MCF 10A (cell line): ENCODE results near the gene AP5S1. TPM values are rescaled to one million over a fixed set of nuclear protein-coding genes. Genes with fewer than 3 reads are reported as not detected.

ENCODE experiments used
- BruUV-seq: library from RNA; stranded (reverse); fragments of 400-500 nt; replicated peaks from 2 replicates; lab custom pipeline; 2021; lab: Mats Ljungman, UMichigan
- CTCF ChIA-PET: fragments of 300-600 bp; sonication (Branson Sonifier 250); formaldehyde crosslinking; extraction: SDS; loops from one replicate; lab custom pipeline; 2021; ENCODE audit warnings: antibody characterized with exemption, inconsistent platforms; lab: Yijun Ruan, JAX
- POLR2A ChIA-PET: fragments of 300-600, 350-650 bp; sonication (Branson Sonifier 250); formaldehyde crosslinking; extraction: SDS; loops from one replicate; lab custom pipeline; 2020; ENCODE audit warnings: antibody characterized with exemption, inconsistent platforms; lab: Yijun Ruan, JAX
- DNase-seq: peaks from one replicate; pipeline ENCODE4 v3.0.0-alpha.2; 2018; ENCODE audit not compliant: unreplicated experiment
- H3K27ac Mint-ChIP-seq: one replicate; pipeline ENCODE4 v1.8.0; 2022; ENCODE audit warnings: mild to moderate bottlenecking, low read depth, mixed read lengths; ENCODE audit not compliant: unreplicated experiment
- H3K27me3 Mint-ChIP-seq: one replicate; pipeline ENCODE4 v1.8.0; 2022; ENCODE audit warnings: mixed read lengths; ENCODE audit not compliant: insufficient read depth, unreplicated experiment
- H3K36me3 Mint-ChIP-seq: one replicate; pipeline ENCODE4 v1.8.0; 2022; ENCODE audit warnings: mild to moderate bottlenecking, moderate library complexity, mixed read lengths; ENCODE audit not compliant: insufficient read depth, unreplicated experiment
- H3K4me1 Mint-ChIP-seq: one replicate; pipeline ENCODE4 v1.8.0; 2022; ENCODE audit warnings: mixed read lengths; ENCODE audit not compliant: insufficient read depth, unreplicated experiment
- H3K4me3 Mint-ChIP-seq: one replicate; pipeline ENCODE4 v1.8.0; 2022; ENCODE audit warnings: mild to moderate bottlenecking, moderate library complexity, mixed read lengths; ENCODE audit not compliant: unreplicated experiment
- H3K9me3 Mint-ChIP-seq: one replicate; pipeline ENCODE4 v1.8.0; 2022; ENCODE audit warnings: mixed read lengths; ENCODE audit not compliant: unreplicated experiment
- CTCF ChIP-seq: fragments of 200-600 bp; IDR thresholded peaks from one replicate; pipeline ENCODE4 v1.8.0; 2022; ENCODE audit warnings: antibody characterized with exemption, mild to moderate bottlenecking; ENCODE audit not compliant: unreplicated experiment
- intact Hi-C: fragments of 100-400 bp; cut with micrococcal nuclease; formaldehyde crosslinking; loops from 2 replicates; pipeline ENCODE4 v1.14.1; 2022
- total RNA-seq: library from RNA; stranded (reverse); gene quantifications from 2 replicates; pipeline ENCODE4 v1.2.3, GENCODE V29; 2022

Gene AP5S1
- total RNA-seq, 1 experiment from 2014 or later: 19.2 TPM

- Mint-ChIP-seq H3K4me1 (peaks cover 19% of the 10 kb centered on the region), H3K36me3 (peaks cover 11% of the 10 kb centered on the region), H3K27me3 (no peaks in the 10 kb centered on the region), H3K9me3 (no peaks in the 10 kb centered on the region), H3K27ac (peak overlapping the region; percentile 96), H3K4me3 (peak overlapping the region; percentile 93)
- ChIA-PET CTCF (interaction anchor here (0.6 to 10.7 kb wide), 27 partner anchors 16 to 358 kb away, joined by 3 to 231 read pairs (median 5); partner anchors contain the start of genes ADISSP, CDC25B, CENPB and MAVS), POLR2A (interaction anchor here (0.7 to 4.1 kb wide), 14 partner anchors 13 to 342 kb away, joined by 3 to 64 read pairs (median 7); partner anchors contain the start of genes ADISSP, CDC25B and MAVS)
- no peak for DNase-seq
- TSS peak; percentile 19 for BruUV-seq
- intact Hi-C loops: loop anchor here (1.0 to 2.0 kb wide), 6 partner anchors 23 to 103 kb away; partner anchors contain the start of genes CDC25B, CENPB and MAVS
- no peak for TF ChIP-seq CTCF
Observed at GRCh38 chr20:3819411-3820047, 818 bp upstream of the AP5S1 start.

- no peaks in the 10 kb centered on the region for H3K27me3 Mint-ChIP-seq
- H3K36me3 Mint-ChIP-seq: peaks cover 27% of the 10 kb centered on the region
- H3K4me3 Mint-ChIP-seq: peak overlapping the region; percentile 93
- no peak for TF ChIP-seq CTCF
- H3K27ac Mint-ChIP-seq: peak overlapping the region; percentile 96
- CTCF ChIA-PET: interaction anchor here (0.5 to 10.7 kb wide), 32 partner anchors 12 to 267 kb away, joined by 3 to 231 read pairs (median 4); partner anchors contain the start of genes ADISSP, CDC25B, CENPB and SIGLEC1
- POLR2A ChIA-PET: interaction anchor here (0.5 to 4.1 kb wide), 30 partner anchors 9 to 413 kb away, joined by 3 to 64 read pairs (median 6); partner anchors contain the start of genes ADISSP, CDC25B, MAVS and PANK2
- TSS peak; percentile 66 for BruUV-seq
- no peaks in the 10 kb centered on the region for H3K9me3 Mint-ChIP-seq
- DNase-seq: peak; percentile 59
- H3K4me1 Mint-ChIP-seq: peaks cover 19% of the 10 kb centered on the region
- intact Hi-C loops: loop anchor here (1.0 to 2.0 kb wide), 6 partner anchors 25 to 105 kb away; partner anchors contain the start of genes CDC25B, CENPB and MAVS
Observed at GRCh38 chr20:3820901-3821727, 767 bp downstream of the AP5S1 start.

- no TSS peak for BruUV-seq
- H3K27ac Mint-ChIP-seq: peak overlapping the region; percentile 96
- H3K4me3 Mint-ChIP-seq: peak overlapping the region; percentile 93
- peaks cover 27% of the 10 kb centered on the region for H3K36me3 Mint-ChIP-seq
- ChIA-PET CTCF (interaction anchor here (1.0 to 10.7 kb wide), 8 partner anchors 17 to 169 kb away, joined by 3 to 231 read pairs (median 10); partner anchors contain the start of genes ADISSP, CDC25B, CENPB and SPEF1), POLR2A (interaction anchor here (0.7 to 4.1 kb wide), 11 partner anchors 12 to 188 kb away, joined by 3 to 64 read pairs (median 15); partner anchors contain the start of genes ADISSP, CDC25B and MAVS)
- no peak for TF ChIP-seq CTCF
- intact Hi-C loops: loop anchor here (2.0 kb wide), 2 partner anchors 25 to 33 kb away; partner anchors contain the start of gene MAVS
- no peak for DNase-seq
- no peaks in the 10 kb centered on the region for H3K27me3 Mint-ChIP-seq
- no peaks in the 10 kb centered on the region for H3K9me3 Mint-ChIP-seq
- H3K4me1 Mint-ChIP-seq: peaks cover 19% of the 10 kb centered on the region
Observed at GRCh38 chr20:3821996-3822395, 1.6 kb downstream of the AP5S1 start.
